KG1 (cell line): ENCODE measurements around the gene RGL1.

ENCODE experiments used
- DNase-seq: peaks from one replicate; lab custom pipeline; 2025; lab: John Stamatoyannopoulos, UW

Gene RGL1

DNA sequence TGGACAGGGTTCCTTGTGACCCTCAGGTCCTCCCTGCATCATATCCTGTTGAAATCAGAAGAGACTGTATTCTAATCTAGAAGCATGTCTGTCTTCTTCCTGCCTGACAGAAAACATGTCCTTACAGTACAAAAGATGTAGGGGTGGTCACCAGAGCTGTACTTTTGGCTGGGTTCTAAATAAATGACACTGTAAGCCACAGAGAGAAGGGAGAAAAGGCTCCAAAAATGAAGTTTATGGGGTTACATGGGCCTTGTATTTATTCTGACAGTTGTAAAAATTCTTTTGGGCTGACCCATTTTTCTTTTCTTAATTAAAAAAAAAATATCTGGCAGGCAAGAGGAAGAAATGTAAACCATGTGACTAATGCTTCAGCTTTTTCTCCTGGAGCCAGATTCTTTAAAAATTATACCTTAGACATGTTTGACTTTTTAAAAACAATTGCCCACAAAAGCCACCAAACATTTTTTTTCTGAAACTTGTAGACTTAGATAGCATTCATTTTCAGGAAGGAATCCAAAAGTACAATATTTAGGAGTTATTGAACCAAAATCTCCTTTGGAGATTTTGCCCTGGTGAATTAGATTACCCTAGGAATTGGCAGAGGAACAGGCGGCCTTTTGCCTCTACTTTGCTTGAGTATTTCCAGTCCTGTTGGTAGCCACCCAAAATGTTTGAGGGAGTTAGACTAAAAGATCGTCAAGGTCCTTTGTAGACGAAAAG, 17.1 kb downstream of the RGL1 start:
- DNase-seq = no peak

DNA sequence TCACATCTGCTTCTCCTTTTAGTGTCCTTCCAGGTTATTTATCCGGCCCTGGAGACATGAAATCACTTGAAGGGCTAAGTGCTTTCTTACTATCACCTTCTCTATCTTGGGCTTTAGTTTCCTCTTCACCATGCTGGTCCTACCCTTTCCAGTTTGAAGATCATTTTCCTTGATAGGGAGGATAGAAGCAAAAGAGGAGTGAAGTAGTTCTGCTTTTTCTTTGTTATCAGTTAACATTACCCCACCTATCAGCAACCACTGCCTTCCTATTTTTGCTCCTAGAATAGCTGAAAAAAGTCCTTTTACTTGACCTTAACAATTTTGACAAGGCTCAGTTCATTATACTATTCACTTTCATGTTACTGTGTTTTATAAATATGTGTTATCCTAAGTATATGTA, 19.4 kb downstream of the RGL1 start:
- no peak for DNase-seq

DNA sequence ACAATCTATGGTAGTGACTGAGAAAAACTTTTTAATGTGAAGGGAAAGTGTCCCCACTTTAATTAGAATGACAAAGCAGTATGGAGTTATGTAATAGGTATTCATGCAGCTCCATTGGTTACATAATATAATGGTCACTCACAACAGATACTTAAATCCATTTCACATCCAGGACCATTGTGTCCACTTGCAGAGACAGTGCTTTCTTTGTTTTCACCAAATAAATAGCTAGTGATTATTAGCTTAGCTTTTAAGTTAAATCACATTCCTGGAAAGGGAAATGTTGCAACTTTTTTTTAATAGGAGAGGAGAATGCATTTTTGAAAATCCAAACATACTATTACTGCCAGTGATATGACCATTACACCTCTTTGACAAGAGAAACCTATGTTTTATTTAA, 22.9 kb downstream of the RGL1 start:
- DNase-seq = no peak

- DNase-seq = no peak
These were observed 25.5 kb downstream of the RGL1 start for GRCh38 chr1:183830389-183830788.

DNA sequence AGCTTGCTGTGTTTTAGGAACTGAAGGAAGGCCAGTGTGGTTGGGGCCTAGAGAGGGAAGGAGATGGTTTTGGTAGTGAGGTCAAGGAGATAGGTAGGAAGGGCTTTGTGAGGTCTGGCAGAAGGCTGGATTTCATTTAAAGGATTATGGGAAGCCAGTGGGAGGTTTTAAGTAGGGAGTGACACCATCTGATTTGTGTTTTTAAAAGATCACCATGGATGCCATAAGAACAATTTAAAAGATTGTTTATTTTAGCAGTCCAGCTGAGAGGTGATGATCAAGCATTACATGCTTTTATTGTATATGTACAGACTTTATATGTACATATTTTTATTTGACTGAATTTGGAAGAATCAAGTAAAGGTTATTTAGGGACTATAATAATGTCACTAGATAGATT, 26.4 kb downstream of the RGL1 start:
- DNase-seq = no peak

- DNase-seq = no peak
These were observed 27.5 kb downstream of the RGL1 start for GRCh38 chr1:183832459-183832858.

- no peak for DNase-seq
These were observed 29.6 kb downstream of the RGL1 start for GRCh38 chr1:183834568-183834967.

DNA sequence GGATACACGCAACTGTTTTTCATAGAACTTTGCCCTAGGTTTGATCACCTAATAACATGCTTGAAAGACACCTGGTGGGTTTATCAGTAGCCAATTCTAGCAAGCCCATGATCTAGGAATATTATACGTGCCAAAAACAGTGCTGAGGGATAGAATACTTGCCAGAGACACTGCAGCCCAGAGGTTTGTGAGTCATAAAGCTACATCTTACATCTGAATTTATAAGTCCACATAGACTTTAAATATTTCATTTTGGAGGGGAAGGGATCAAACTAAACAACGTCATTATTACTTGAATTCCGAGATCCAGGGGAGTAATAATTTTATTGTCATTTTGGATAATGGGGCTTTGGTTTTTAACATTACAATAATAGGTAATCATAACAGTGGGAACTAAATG, 31.7 kb downstream of the RGL1 start:
- no peak for DNase-seq

- DNase-seq = no peak
These were observed 32.1 kb downstream of the RGL1 start for GRCh38 chr1:183837062-183837461.

DNA sequence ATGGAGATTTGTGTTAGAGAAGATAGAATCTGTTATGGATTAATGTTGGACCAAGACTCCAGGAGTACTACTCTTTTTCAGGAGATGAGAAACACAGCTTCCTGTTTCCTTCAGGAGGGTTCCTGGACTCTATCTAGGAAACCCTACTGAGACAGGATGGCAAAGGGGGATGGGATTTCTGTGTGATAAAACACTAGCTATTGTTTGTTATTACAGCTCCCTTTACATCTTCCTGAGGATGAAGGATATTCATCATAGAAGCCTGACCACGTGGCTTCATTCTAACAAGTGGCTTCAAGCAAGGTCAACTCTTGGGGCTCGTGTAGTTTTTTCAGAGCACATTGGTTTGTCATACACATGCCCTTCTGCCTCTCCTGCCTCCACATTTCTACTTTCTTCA, 33.3 kb downstream of the RGL1 start:
- no peak for DNase-seq

DNA sequence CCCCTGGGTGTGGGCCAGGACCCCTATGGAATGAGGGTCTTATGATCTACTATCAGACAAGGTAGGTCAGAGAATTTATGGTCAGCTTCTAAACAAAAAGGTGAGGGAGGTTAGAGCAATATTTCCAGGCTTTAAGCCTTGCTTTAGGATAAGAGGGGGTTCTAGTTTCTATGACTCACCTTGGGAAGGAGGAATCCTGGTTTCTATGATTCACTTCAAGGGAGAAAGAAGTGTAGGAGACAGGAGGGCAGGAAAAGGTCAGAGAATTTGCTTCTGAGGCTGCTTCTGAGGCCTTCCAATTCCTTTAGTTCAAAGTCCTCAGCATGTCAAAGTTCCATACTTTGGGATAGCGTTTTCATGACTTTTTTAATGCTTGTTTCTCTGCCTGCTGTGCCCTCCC, 35.2 kb downstream of the RGL1 start:
- no peak for DNase-seq

DNA sequence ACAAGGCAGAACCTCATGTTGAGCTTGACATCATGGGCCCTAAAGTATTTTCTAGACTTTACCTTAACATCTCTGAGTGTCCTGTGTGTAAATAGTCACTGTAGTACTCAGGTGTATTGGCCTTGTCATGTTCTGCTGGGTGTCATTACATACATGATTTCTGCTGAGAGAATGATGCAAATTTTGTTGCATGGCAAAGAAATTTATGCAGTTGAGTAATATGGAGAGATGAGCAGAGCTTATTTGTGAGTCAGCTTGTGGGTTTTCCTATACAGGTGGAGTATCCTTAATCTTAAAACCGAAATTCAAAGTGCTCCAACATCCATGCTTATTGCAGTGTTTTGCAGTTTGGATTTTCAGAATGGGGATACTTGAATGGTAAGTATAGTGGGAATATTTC, 36.6 kb downstream of the RGL1 start:
- DNase-seq = no peak

GRCh38 chr1:183841950-183842794, 37.3 kb downstream of the RGL1 start:
- no peak for DNase-seq

GRCh38 chr1:183842795-183843144, 37.9 kb downstream of the RGL1 start:
- no peak for DNase-seq

GRCh38 chr1:183844806-183845205, 39.9 kb downstream of the RGL1 start:
- no peak for DNase-seq

GRCh38 chr1:183845681-183846080, 40.8 kb downstream of the RGL1 start:
- no peak for DNase-seq

GRCh38 chr1:183847641-183848040, 42.7 kb downstream of the RGL1 start:
- DNase-seq = no peak

DNA sequence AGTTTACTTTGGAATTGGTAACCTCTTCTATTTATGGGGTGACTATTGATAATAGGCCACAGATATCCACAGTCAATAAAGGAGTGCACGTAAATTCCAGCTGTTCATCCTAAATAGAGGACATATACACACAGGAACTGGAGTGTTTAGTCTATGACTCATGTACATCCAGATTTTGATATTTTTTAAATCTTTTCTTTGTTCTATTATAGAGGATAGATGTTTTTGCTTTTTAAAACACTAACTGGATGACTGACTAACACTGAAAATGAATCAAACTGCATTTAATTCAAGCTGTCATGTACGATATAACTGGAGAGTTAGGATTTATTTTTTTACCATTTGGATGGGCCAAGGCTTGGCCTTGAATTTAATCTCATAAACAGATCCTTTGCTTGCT, 45.9 kb downstream of the RGL1 start:
- no peak for DNase-seq

- no peak for DNase-seq
These were observed 54.2 kb downstream of the RGL1 start for GRCh38 chr1:183859119-183859518.

GRCh38 chr1:183859831-183860230, 54.9 kb downstream of the RGL1 start:
- DNase-seq = no peak

DNA sequence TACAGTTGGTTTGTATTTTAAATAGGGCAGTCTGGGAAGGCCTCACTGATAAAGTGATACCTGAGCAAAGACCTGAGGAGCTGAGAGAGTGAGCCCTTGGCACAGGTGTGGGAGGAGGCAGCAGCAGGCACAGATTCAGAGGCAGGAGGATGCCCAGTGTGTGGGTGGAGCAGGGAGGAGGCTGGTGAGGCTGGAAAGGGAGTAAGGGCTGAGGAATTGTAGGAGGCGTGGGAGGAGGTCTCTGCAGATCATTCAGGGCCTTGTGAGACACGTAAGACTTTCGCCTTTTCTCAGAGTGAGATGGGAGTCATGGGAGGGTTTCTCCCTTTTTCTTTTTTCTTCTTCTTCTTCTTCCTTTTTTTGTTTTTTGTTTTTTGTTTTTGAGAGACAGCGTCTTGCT, 58.0 kb downstream of the RGL1 start:
- no peak for DNase-seq

DNA sequence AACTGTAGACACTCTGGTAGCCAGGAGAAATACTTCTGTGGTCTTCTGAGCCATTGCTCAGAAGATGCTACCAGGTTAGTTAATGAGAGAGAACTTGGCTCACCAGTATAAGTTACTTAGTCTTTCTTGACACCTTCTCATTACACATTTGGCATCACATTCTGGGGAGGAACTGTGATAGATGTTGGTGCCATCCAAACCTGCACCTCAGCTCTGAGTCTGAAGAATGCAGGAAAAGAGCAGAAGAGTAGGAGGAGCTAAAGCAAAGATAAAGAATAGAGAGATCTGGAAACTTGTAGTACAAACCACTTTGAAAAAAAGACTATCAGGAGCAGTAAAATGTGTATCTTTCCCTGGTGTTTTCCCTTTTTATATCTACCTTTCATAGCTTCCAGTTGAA, 58.9 kb downstream of the RGL1 start:
- DNase-seq = no peak

- no peak for DNase-seq
These were observed 59.7 kb downstream of the RGL1 start for GRCh38 chr1:183864611-183865010.

- no peak for DNase-seq
These were observed 64.3 kb downstream of the RGL1 start for GRCh38 chr1:183869230-183869629.
